Renal cortex interstitium (tissue), 11 donors: Measurements from ENCODE around the gene TBCK. TPM values are rescaled to one million over a fixed set of nuclear protein-coding genes. Genes with fewer than 3 reads are reported as not detected.
"Not testable (repeated sequence)": the region's sequence is repeated elsewhere in the genome, so short reads cannot be mapped to it uniquely, and the experiment has no call there.

Source experiments
- DNase-seq, 11 donors: peaks; one replicate each; pipeline ENCODE4 v3.0.0-alpha.2; 2013; ENCODE audit warnings: low read depth in 9 of 11, low spot score in 4 of 11; ENCODE audit errors: extremely low read depth in 1 of 11
- polyA plus RNA-seq, 3 donors: library from polyadenylated mRNA; unstranded; fragments of 120-200 nt; gene quantifications; one replicate each; pipeline ENCODE4 v1.2.1, GENCODE V29; 2013; ENCODE audit not compliant: insufficient read length in 3 of 3

The TBCK gene
- polyA plus RNA-seq, 3 donors: 51.4 to 67.8 (median 61.4) TPM

DNA sequence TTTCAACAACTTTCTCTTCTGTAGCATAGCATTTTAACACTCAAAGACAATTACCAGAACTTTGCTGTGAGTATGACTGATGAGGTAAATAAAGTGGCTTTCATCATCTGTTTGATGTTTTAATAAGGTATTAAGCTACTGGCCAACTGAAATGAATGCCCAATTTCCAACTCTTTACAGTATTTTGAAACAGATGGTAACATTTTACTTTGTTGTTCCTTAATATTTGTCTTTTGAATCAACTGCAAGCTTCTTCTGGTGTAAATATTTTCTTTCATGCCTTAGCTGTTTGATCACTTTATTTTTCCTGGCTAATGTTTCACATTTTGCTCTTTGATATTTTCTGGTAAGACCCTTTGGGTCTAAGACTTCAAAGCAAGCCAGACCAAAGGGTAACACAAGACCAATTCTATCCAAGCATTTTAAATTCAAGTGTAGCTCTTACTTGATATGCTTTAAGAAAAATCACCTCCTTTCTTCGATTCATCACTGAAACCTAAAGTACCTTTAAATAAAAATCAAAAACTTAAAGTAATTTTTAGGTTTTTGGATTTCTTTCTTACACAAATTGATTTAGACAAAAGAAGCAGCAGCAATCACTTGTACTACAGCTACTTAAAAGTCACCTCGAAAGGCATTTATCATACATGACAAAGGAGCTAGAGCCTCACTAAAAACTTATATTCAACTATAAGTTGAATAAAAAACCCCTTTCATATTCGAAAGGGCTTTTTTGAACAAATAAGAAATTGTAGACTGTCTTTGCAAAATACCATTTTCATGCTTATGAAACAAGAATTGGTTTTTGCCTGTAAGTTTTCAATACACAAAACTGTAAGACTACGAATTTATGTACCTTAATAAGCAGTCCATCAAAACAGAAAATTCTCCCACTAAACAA lies 57.6 kb downstream of the TBCK start:
- DNase-seq: no peak

DNA sequence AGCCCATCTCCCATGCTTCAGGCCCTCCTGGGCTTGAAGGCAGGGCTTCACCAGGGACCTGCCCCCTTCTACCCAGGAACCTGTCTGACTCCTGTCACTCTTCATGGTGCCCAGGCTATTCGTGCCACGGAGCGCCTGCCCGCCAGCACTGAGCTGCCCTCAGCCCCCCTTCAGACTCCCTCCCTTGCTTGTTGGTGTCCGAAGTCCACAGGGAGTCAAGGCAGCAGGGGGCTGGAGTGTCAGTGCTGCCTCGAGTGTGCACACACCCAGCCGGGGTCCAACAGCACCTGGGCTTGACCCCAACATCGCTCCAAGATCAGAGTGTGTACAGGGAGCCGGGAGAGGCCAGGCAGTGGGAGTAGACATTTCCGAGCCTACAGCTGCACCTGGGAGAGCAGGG lies 59.8 kb downstream of the TBCK start:
- no peak for DNase-seq

- no peak for DNase-seq
Observed at GRCh38 chr4:106255195-106255594, 60.8 kb downstream of the TBCK start.

- no peak for DNase-seq
Observed at GRCh38 chr4:106253364-106254129, 62.5 kb downstream of the TBCK start.

GRCh38 chr4:106247600-106247999 lies 68.4 kb downstream of the TBCK start:
- DNase-seq: no peak

- no peak for DNase-seq
Observed at GRCh38 chr4:106246441-106246840, 69.6 kb downstream of the TBCK start.

DNA sequence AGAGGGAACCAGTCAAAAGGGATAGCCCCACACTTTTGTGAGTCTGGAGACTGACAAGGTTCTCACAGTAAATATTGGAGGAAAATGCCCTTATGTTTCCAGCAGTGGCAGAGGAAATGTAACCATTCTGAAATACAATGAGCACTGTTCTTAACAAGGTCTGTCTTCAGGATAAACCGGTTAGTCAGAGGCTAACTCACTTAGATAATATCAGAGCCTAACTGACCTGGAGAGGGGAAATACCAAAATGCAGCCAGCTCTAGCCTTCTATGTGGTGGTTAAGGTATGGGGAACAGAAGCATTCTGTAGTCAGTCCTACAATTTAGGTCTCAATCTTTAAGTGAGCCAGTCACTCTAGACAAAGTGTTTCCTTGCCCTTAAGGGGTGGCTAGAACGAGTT lies 70.8 kb downstream of the TBCK start:
- no peak for DNase-seq

- DNase-seq: no peak
Observed at GRCh38 chr4:106240699-106241098, 75.3 kb downstream of the TBCK start.

- DNase-seq: peak in 10 of 11 donors; percentile 1 to 15 (median 8)
Observed at GRCh38 chr4:106238820-106239420, 77.1 kb downstream of the TBCK start.

GRCh38 chr4:106231931-106232330 lies 84.1 kb downstream of the TBCK start:
- no peak for DNase-seq

- DNase-seq: no peak
Observed at GRCh38 chr4:106222548-106222947, 93.5 kb downstream of the TBCK start.

GRCh38 chr4:106213291-106213690 lies 102.7 kb downstream of the TBCK start:
- not testable (repeated sequence) for DNase-seq

DNA sequence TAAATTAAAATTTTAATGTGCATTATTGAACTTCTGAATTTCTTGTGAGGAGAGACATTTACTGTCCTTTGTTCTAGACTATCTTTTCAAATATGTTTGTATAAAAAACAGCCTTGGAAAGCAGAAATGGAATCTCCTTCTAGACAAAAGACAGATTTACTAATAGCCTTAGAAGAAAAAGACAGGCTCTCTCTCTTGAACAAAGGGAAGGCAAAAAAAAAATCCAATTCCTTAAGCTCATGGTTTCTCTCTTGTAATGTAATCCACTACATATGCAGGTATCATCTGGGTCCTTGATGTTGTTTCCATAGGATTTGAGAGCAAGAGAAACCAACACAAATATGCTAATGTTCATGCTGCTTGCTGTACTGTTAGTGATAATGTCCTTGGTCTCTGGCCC lies 106.0 kb downstream of the TBCK start:
- DNase-seq: no peak

- DNase-seq: no peak
Observed at GRCh38 chr4:106208481-106209460, 107.2 kb downstream of the TBCK start.

DNA sequence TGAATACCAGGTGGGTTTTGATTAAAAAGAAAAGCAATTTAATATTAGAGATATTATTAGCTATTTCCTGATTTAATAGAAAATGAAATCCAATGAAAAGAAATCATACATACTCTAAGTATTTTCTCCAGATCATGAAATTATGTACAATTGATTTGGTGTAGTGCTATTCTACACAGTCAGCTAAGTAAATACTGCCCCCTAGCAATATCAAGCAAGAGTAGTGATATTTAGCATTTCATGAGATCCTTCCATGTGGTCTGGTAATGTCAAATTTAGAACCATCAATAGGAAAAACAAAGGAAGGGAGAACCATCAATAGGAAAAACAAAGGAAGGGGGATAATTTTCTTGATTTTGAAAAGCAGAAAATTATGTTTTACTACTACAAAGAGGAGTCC lies 114.6 kb downstream of the TBCK start:
- DNase-seq: peak in 1 of 11 donors; percentile 8

DNA sequence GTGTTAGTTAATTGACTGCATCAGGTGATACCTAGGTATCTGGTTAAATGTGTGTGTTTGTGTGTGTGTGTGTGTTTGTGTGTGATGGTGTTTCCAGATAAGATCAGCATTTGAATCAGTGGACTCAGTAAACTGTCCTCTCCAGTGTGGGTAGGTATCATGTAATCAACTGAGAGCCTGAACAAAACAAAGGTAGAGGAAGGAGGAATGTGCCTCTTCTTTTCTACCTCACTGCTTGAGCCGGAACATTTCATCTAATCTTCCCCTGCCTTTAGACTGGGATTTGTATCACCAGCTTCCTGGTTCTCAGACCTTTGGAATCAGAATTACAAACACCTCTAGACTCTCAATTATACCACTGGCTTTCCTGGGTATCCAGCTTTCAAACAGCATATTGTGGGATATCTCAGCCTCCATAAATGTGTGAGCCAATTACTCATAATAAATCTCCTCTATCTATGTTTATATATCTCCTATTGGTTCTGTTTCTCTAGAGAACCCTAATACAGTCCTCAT lies 120.5 kb downstream of the TBCK start:
- no peak for DNase-seq

GRCh38 chr4:106194801-106195200 lies 121.2 kb downstream of the TBCK start:
- no peak for DNase-seq

DNA sequence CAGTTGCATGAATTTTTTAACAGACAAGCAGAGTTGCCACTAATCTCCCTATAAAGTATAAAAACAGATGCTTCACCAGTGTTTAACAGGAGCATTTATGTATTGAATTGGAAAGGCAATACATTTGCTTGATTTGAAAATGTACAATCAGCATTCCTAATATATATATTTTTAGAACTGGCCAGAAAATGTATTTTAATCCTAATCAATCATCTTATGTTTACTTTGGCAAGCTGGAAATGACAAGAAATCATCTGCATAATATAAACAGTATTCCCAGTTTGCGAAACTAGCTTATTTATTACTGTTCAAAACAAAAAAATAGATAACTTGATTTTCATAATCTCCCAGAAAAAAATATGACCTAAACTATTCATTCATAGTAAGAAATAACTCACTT lies 123.9 kb downstream of the TBCK start:
- DNase-seq: no peak

DNA sequence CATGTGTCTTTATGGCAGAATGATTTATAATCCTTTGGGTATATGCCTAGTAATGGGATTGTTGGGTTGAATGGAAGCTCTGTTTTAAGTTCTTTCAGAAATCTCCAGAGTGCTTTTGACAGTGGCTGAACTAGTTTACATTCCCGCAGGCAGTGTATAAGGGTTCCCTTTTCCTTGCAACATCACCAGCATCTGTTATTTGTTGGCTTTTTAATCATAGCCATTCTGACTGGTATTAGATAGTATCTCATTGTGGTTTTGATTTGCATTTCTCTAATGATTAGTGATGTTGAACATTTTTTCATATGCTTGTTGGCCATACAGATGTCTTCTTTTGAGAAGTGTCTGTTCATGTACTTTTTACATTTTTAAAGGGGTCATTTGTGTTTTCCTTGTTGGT lies 129.8 kb downstream of the TBCK start:
- no peak for DNase-seq
